Uterus (tissue), 4 donors: ENCODE results near the gene TSEN34. TPM values are rescaled to one million over a fixed set of nuclear protein-coding genes. Genes with fewer than 3 reads are reported as not detected.
A peak's percentile ranks its signal among the peaks of the same experiment; 100 is the strongest.
"Not testable (repeated sequence)": the region's sequence is repeated elsewhere in the genome, so short reads cannot be mapped to it uniquely, and the experiment has no call there.

Source experiments
- DNase-seq, 2 donors: peaks; one replicate each; pipeline ENCODE4 v3.0.0-alpha.2; 2019 to 2020
- H3K27ac ChIP-seq, 2 donors: fragments of 200-600 bp; sonication (generic); 1 replicate in 1 of 2; 2 replicates in 1 of 2; pipeline ENCODE4 v1.5.1; 2016 to 2018
- H3K27me3 ChIP-seq, 2 donors: fragments of 200-600 bp; sonication (generic); one replicate each; pipeline ENCODE4 v1.5.1; 2018 to 2019; ENCODE audit warnings: control low read depth in 1 of 2
- H3K36me3 ChIP-seq, 2 donors: fragments of 200-600 bp; sonication (generic); one replicate each; pipeline ENCODE4 v1.5.1; 2019; ENCODE audit warnings: control low read depth in 1 of 2
- H3K4me1 ChIP-seq, 2 donors: fragments of 200-600 bp; sonication (generic); one replicate each; pipeline ENCODE4 v1.5.1; 2018 to 2019; ENCODE audit warnings: control low read depth in 1 of 2
- H3K4me3 ChIP-seq, 2 donors: fragments of 200-600 bp; sonication (generic); 1 replicate in 1 of 2; 2 replicates in 1 of 2; pipeline ENCODE4 v1.5.1; 2018 to 2019; ENCODE audit warnings: mild to moderate bottlenecking in 1 of 2
- H3K9me3 ChIP-seq, 2 donors: fragments of 200-600 bp; sonication (generic); one replicate each; pipeline ENCODE4 v1.5.1; 2019; ENCODE audit warnings: control low read depth in 1 of 2
- POLR2A ChIP-seq, 2 donors: fragments of 450-650 bp; IDR thresholded peaks; one replicate each; pipeline ENCODE4 v1.6.1; 2016; ENCODE audit warnings: antibody characterized with exemption in 2 of 2, mild to moderate bottlenecking in 1 of 2, moderate library complexity in 1 of 2
- intact Hi-C: fragments of 100-400 bp; cut with DNase I; formaldehyde crosslinking; loops from one replicate; pipeline ENCODE4 v1.15.1; 2023; ENCODE audit warnings: low total_unique reads
- total RNA-seq, 4 donors: library from RNA; depleted of rRNA in 3 of 4; stranded (reverse); fragments of >200 nt in 3 of 4; gene quantifications; one replicate each; pipeline versions ENCODE4 v1.1.0 to v1.2.4, GENCODE V29; 2014 to 2023
- TF ChIP-seq, protein P1 (sequence below), 4 experiments: fragments of 200-600 bp in 2 of 4; fragments of 450-650 bp in 2 of 4; sonication (generic) in 2 of 4; IDR thresholded peaks; one replicate each; pipeline ENCODE4 v1.5.1; 2016 to 2019; ENCODE audit warnings: antibody characterized with exemption in 4 of 4, mild to moderate bottlenecking in 2 of 4, moderate library complexity in 1 of 4
- donor health status: DM: yes; HTN: yes; CAD: no.

Gene TSEN34
- total RNA-seq, 4 donors from 2014 or later: 13.1 to 66.4 (median 32.2) TPM

DNA sequence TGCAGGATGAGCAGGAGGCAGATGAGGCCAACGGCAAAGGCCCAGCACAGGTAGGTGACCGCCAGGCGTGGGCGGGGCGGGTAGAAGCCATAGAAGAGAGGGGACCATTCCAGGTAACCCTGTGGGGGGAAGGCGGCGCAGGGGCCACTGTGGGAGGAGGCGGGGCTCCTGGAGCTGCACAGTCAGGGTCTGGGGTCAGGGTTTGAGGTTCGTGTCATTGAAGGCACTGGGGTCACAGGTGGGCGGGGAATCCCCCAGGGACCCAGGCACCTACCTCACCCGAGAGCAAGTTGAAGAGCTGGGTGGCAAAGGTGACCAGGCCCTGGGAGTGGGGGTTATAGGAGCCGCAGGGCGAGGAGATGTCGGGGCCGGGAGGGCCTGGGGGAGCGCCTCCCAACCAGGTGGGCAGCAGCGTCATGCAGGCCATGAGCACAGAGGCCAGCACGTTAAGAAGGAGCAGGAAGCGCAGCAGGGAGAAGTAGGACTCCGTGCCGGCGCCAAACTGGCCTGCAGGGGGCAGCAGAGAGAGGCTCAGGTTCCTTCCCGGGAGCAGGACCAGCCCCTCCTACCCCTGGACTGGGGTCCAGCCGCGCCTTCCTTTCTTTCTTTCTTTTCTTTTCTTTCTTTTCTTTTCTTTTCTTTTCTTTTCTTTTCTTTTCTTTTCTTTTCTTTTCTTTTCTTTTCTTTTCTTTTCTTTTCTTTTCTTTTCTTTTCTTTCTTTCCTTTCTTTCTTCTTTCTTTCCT lies 22.8 kb upstream of the TSEN34 start:
- Histone ChIP-seq H3K9me3 (no peaks in the 10 kb centered on the region), H3K36me3 (no peaks in the 10 kb centered on the region), H3K27me3 (no peaks in the 10 kb centered on the region), H3K27ac (no peak overlapping the region), H3K4me3 (no peak overlapping the region), H3K4me1 (no peaks in the 10 kb centered on the region)
- intact Hi-C loops: no loop called here
- TF ChIP-seq, protein P1, sequence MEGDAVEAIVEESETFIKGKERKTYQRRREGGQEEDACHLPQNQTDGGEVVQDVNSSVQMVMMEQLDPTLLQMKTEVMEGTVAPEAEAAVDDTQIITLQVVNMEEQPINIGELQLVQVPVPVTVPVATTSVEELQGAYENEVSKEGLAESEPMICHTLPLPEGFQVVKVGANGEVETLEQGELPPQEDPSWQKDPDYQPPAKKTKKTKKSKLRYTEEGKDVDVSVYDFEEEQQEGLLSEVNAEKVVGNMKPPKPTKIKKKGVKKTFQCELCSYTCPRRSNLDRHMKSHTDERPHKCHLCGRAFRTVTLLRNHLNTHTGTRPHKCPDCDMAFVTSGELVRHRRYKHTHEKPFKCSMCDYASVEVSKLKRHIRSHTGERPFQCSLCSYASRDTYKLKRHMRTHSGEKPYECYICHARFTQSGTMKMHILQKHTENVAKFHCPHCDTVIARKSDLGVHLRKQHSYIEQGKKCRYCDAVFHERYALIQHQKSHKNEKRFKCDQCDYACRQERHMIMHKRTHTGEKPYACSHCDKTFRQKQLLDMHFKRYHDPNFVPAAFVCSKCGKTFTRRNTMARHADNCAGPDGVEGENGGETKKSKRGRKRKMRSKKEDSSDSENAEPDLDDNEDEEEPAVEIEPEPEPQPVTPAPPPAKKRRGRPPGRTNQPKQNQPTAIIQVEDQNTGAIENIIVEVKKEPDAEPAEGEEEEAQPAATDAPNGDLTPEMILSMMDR (IDR thresholded peaks at IDR 0.05): peak; percentile 74 to 87 (median 79)
- no peak for TF ChIP-seq POLR2A (IDR thresholded peaks at IDR 0.05)
- DNase-seq: peak; percentile 89 to 91

DNA sequence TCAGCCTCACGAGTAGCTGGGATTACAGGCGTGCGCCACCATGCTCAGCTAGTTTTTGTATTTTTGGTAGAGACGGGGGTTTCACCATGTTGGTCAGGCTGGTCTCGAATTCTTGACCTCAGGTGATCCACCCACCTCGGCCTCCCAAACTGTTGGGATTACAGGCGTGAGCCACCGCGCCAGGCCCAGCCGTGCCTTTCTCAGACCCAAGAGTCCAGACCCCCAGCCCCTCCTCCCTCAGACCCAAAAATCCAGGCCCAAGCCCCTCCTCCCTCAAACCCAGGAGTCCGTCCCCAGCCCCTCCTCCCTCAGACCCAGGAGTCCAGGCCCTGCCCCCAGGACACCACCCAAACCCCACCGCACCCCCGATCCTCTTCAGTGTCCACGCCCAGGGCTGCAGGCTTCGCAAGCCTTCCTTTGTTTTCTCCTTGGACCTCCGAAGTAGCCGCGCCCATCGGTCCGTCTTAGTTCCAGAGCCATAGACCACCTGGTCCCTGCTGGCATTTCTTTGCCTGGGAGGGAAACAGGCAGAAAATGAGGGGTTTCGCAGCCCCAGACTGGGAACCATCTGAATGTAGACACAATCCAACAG lies 21.9 kb upstream of the TSEN34 start:
- H3K27ac ChIP-seq: no peak overlapping the region

DNA sequence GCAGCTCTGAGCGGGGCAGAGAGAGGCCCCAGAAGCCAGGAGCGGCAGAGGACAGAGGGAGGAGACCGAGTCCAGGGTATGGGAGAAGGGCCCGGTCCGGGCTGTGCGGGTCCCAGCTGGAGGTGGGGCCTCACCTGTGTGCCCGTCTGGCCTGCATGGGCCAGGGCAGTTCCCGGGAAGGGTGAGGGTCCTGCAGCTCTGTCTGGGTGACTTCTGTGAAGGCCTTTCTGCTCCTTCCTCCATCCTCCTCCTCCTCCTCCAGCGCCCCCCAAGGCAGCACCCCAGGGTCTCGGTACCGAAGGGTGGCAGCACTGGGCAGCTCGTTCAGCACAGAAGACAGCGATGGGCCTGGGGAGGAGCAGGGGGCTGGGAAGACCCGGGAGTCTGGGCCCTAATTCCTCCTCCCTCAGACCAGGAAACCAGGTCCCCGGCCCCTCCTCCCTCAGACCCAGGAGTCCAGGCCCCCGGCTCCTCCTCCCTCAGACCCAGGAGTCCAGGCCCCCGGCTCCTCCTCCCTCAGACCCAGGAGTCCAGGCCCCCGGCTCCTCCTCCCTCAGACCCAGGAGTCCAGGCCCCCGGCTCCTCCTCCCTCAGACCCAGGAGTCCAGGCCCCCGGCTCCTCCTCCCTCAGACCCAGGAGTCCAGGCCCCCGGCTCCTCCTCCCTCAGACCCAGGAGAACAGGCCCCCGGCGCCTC lies 19.2 kb upstream of the TSEN34 start:
- H3K27me3 ChIP-seq, DNase-seq, H3K4me3 ChIP-seq, H3K4me1 ChIP-seq, H3K9me3 ChIP-seq, H3K36me3 ChIP-seq, H3K27ac ChIP-seq: not testable (repeated sequence)
- intact Hi-C loops: loop anchor here (5.0 kb wide), 1 partner anchor 55 kb away; no protein-coding TSS in a partner anchor

More for the DNA sequence above, 21.9 kb upstream of the TSEN34 start:
- no peak overlapping the region for H3K4me3 ChIP-seq
- no peak for TF ChIP-seq POLR2A (IDR thresholded peaks at IDR 0.05)
- TF ChIP-seq, protein P1 (IDR thresholded peaks at IDR 0.05): no peak
- no peaks in the 10 kb centered on the region for H3K9me3 ChIP-seq
- no peak for DNase-seq
- no peaks in the 10 kb centered on the region for H3K36me3 ChIP-seq
- no peaks in the 10 kb centered on the region for H3K4me1 ChIP-seq
- no peaks in the 10 kb centered on the region for H3K27me3 ChIP-seq
- intact Hi-C loops: no loop called here

DNA sequence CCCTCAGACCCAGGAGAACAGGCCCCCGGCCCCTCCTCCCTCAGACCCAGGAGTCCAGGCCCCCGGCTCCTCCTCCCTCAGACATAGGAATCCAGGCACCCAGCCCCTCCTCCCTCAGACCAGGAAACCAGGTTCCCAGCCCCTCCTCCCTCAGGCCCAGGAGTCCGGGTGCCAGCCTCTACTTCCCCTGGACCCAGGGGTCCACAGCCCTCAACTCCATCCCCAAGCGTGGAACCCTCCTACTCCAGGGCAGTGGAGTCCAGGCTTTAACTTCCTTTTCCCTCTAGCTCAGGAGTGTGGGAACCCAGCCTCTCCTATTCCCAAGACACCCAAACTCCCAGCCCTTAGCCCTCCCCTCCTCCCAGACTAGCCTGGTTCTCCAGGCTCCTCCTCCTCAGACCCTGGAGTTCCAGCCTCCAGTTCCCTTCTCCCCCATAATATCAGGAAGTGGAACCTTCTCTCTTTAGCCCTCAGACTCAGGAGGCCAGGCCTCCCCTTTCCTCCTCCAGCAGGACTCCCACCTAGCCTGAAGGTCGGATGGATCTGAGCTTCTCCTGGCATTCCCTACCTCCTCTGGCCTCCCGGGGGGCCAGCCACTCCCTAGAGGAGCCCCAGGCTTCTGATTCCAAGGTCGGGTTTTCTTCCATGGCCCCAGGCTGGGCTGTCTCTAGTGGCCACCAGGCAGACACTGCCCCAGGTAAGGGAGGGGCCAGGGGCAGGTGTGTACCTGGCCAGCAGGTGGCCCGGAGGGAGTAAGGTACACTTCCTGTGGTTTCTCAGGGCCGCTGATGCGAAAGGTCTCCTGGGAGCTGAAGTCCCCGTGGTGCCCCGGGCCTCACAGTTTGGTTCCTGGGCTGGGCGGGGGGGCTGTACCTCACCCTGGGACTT lies 18.4 kb upstream of the TSEN34 start, which contains the start of gene TMC4:
TMC4 (minus strand) TSS at position 690 of the 888 bp plus-strand sequence; CDS start at position 647, 43 bp downstream.
- intact Hi-C loops: loop anchor here (5.0 kb wide), 1 partner anchor 55 kb away; no protein-coding TSS in a partner anchor
- H3K4me3 ChIP-seq: no peak within 1 kb of the TSS
- no peaks in the 10 kb centered on the region for H3K36me3 ChIP-seq
- no peaks in the 10 kb centered on the region for H3K4me1 ChIP-seq
- TF ChIP-seq, protein P1 (IDR thresholded peaks at IDR 0.05): no peak
- TF ChIP-seq POLR2A (IDR thresholded peaks at IDR 0.05): peak in 1 of 2 donors; percentile 30
- DNase-seq: no peak
- H3K27me3 ChIP-seq: no peaks in the 10 kb centered on the region
- no peaks in the 10 kb centered on the region for H3K9me3 ChIP-seq
- H3K27ac ChIP-seq: peak within 1 kb of the TSS in 1 of 2 donors; percentile 54

DNA sequence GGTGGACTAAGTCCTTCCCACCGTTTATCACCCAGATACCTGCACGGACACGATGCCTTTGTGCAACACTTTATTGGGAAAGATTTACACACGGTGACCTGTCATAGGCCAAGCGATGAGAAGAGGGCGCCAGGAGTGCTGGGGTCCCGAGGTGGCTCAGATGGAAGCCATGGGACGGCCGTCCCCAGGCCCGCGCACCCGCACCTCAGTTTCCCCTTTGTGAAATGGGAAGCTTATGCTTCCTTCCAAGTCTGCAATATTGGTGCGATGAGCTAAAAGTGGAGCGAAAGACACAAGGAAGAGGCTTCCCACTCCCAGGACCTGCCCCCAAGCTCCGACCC lies 17.8 kb upstream of the TSEN34 start:
- no peak for TF ChIP-seq POLR2A (IDR thresholded peaks at IDR 0.05)
- TF ChIP-seq, protein P1 (IDR thresholded peaks at IDR 0.05): no peak
- no peak overlapping the region for H3K4me3 ChIP-seq
- no peaks in the 10 kb centered on the region for H3K4me1 ChIP-seq
- intact Hi-C loops: loop anchor here (5.0 kb wide), 1 partner anchor 54 kb away; no protein-coding TSS in a partner anchor
- no peaks in the 10 kb centered on the region for H3K27me3 ChIP-seq
- no peak overlapping the region for H3K27ac ChIP-seq
- no peak for DNase-seq
- H3K9me3 ChIP-seq: no peaks in the 10 kb centered on the region
- no peaks in the 10 kb centered on the region for H3K36me3 ChIP-seq
